HEK293 (cell line): ENCODE results near the gene MANF.
A peak's percentile ranks its signal among the peaks of the same experiment; 100 is the strongest.

Experiments used
- CTCF ChIA-PET: fragments of 350-600 bp; formaldehyde crosslinking; extraction: SDS; loops from one replicate; lab custom pipeline; 2021; ENCODE audit warnings: antibody characterized with exemption; lab: Yijun Ruan, JAX
- POLR2A ChIA-PET: fragments of 300-600 bp; formaldehyde crosslinking; extraction: SDS; loops from one replicate; lab custom pipeline; 2020; ENCODE audit warnings: antibody characterized with exemption, inconsistent platforms; lab: Yijun Ruan, JAX
- H3K27ac ChIP-seq: fragments of 200-500 bp; sonication (Bioruptor generic); 2 replicates; pipeline ENCODE4 v1.5.1; 2014; ENCODE audit warnings: low read depth, low read length, control low read depth, inconsistent platforms; ENCODE audit errors: extremely low read depth
- H3K36me3 ChIP-seq, 2 experiments: fragments of 200-500 bp in 1 of 2; sonication (Bioruptor generic) in 1 of 2; 1 replicate in 1 of 2; 2 replicates in 1 of 2; pipeline ENCODE4 v1.5.1; 2014 to 2017; ENCODE audit warnings: inconsistent platforms in 2 of 2, low read length in 2 of 2; ENCODE audit not compliant: control insufficient read depth in 2 of 2, insufficient read depth in 1 of 2
- H3K4me1 ChIP-seq: fragments of 200-500 bp; sonication (Bioruptor generic); 2 replicates; pipeline ENCODE4 v1.5.1; 2014; ENCODE audit warnings: mild to moderate bottlenecking, low read length, inconsistent platforms; ENCODE audit not compliant: control insufficient read depth, insufficient read depth
- H3K4me3 ChIP-seq: 2 replicates; pipeline ENCODE4 v1.5.1; 2011; ENCODE audit warnings: low read depth, mild to moderate bottlenecking, control low read depth, low read length, moderate library complexity
- H3K9me3 ChIP-seq: fragments of 200-500 bp; sonication (Bioruptor generic); 2 replicates; pipeline ENCODE4 v1.5.1; 2014; ENCODE audit warnings: low read depth, low read length, inconsistent platforms; ENCODE audit not compliant: control insufficient read depth, insufficient read depth
- BCL11B ChIP-seq: fragments of 450-650 bp; formaldehyde crosslinking; IDR thresholded peaks from 2 replicates; pipeline ENCODE4 v1.5.1; 2016; ENCODE audit warnings: low read depth, missing biosample characterization, missing genetic modification characterization
- HOXD13 ChIP-seq: sonication (generic); formaldehyde crosslinking; IDR thresholded peaks from 2 replicates; pipeline ENCODE4 v1.8.0; 2022; ENCODE audit warnings: missing genetic modification reagents, borderline replicate concordance
- MYNN ChIP-seq: fragments of 450-650 bp; formaldehyde crosslinking; IDR thresholded peaks from 2 replicates; pipeline ENCODE4 v1.5.1; 2016; ENCODE audit warnings: missing biosample characterization, missing genetic modification characterization, borderline replicate concordance
- MZF1 ChIP-seq: fragments of 450-650 bp; formaldehyde crosslinking; IDR thresholded peaks from 2 replicates; pipeline ENCODE4 v1.5.1; 2017; ENCODE audit warnings: missing biosample characterization, missing genetic modification characterization, borderline replicate concordance
- SCRT1 ChIP-seq: fragments of 450-650 bp; formaldehyde crosslinking; IDR thresholded peaks from 2 replicates; pipeline ENCODE4 v1.5.1; 2016; ENCODE audit warnings: missing biosample characterization, missing genetic modification characterization, borderline replicate concordance
- SCRT2 ChIP-seq: fragments of 450-650 bp; formaldehyde crosslinking; IDR thresholded peaks from 2 replicates; pipeline ENCODE4 v1.5.1; 2016; ENCODE audit warnings: missing biosample characterization, missing genetic modification characterization
- SP2 ChIP-seq: fragments of 450-650 bp; formaldehyde crosslinking; IDR thresholded peaks from 2 replicates; pipeline ENCODE4 v1.5.1; 2016; ENCODE audit warnings: missing biosample characterization, missing genetic modification characterization
- SP3 ChIP-seq: fragments of 450-650 bp; formaldehyde crosslinking; IDR thresholded peaks from 2 replicates; pipeline ENCODE4 v1.5.1; 2016; ENCODE audit warnings: missing biosample characterization, missing genetic modification characterization
- ZBTB20 ChIP-seq: fragments of 450-650 bp; formaldehyde crosslinking; IDR thresholded peaks from 2 replicates; pipeline ENCODE4 v1.5.1; 2016; ENCODE audit warnings: missing biosample characterization, missing genetic modification characterization
- ZNF114 ChIP-seq: fragments of 450-650 bp; formaldehyde crosslinking; IDR thresholded peaks from 2 replicates; pipeline ENCODE4 v1.5.0; 2017; ENCODE audit warnings: missing biosample characterization, missing genetic modification characterization
- ZNF132 ChIP-seq: fragments of 450-650 bp; formaldehyde crosslinking; IDR thresholded peaks from 2 replicates; pipeline ENCODE4 v1.5.1; 2017; ENCODE audit warnings: missing biosample characterization, missing genetic modification characterization, borderline replicate concordance
- ZNF138 ChIP-seq: fragments of 450-650 bp; formaldehyde crosslinking; IDR thresholded peaks from 2 replicates; pipeline ENCODE4 v1.5.1; 2016; ENCODE audit warnings: missing biosample characterization, missing genetic modification characterization, borderline replicate concordance
- ZNF391 ChIP-seq: fragments of 450-650 bp; formaldehyde crosslinking; IDR thresholded peaks from 2 replicates; pipeline ENCODE4 v1.5.1; 2016; ENCODE audit warnings: low read depth, missing biosample characterization, missing genetic modification characterization, borderline replicate concordance
- ZNF561 ChIP-seq: fragments of 450-650 bp; IDR thresholded peaks from 2 replicates; pipeline ENCODE4 v1.5.1; 2018; ENCODE audit warnings: missing biosample characterization, missing genetic modification characterization, borderline replicate concordance
- ZNF600 ChIP-seq: fragments of 450-650 bp; formaldehyde crosslinking; IDR thresholded peaks from 2 replicates; pipeline ENCODE4 v1.5.1; 2016; ENCODE audit warnings: missing biosample characterization, missing genetic modification characterization
- ZNF610 ChIP-seq: fragments of 450-650 bp; formaldehyde crosslinking; IDR thresholded peaks from 2 replicates; pipeline ENCODE4 v1.5.1; 2016; ENCODE audit warnings: missing biosample characterization, missing genetic modification characterization, borderline replicate concordance
- ZNF677 ChIP-seq: fragments of 450-650 bp; IDR thresholded peaks from 2 replicates; pipeline ENCODE4 v1.5.0; 2018; ENCODE audit warnings: missing biosample characterization, mild to moderate bottlenecking, missing genetic modification characterization, moderate library complexity
- ZNF785 ChIP-seq: fragments of 450-650 bp; formaldehyde crosslinking; IDR thresholded peaks from 2 replicates; pipeline ENCODE4 v1.5.1; 2016; ENCODE audit warnings: missing biosample characterization, missing genetic modification characterization
- ZNF791 ChIP-seq: fragments of 450-650 bp; formaldehyde crosslinking; IDR thresholded peaks from 2 replicates; pipeline ENCODE4 v1.5.1; 2016; ENCODE audit warnings: missing biosample characterization, missing genetic modification characterization
- TF ChIP-seq, protein P1 (sequence below): fragments of 450-650 bp; formaldehyde crosslinking; conservative IDR thresholded peaks from 2 replicates; pipeline ENCODE4 v1.5.1; 2016; ENCODE audit warnings: low read depth, missing biosample characterization, missing genetic modification characterization
- TF ChIP-seq, protein P2 (sequence below): fragments of 450-650 bp; formaldehyde crosslinking; IDR thresholded peaks from 2 replicates; pipeline ENCODE4 v1.5.1; 2017; ENCODE audit warnings: missing biosample characterization, missing genetic modification characterization
- TF ChIP-seq, protein P3 (sequence below): fragments of 450-650 bp; formaldehyde crosslinking; optimal IDR thresholded peaks from 2 replicates; pipeline ENCODE3; 2016; ENCODE audit warnings: missing biosample characterization, mild to moderate bottlenecking, missing genetic modification characterization
- TF ChIP-seq, protein P4 (sequence below): fragments of 450-650 bp; formaldehyde crosslinking; IDR thresholded peaks from 2 replicates; pipeline ENCODE4 v1.5.1; 2016; ENCODE audit warnings: missing biosample characterization, missing genetic modification characterization

MANF gene

DNA sequence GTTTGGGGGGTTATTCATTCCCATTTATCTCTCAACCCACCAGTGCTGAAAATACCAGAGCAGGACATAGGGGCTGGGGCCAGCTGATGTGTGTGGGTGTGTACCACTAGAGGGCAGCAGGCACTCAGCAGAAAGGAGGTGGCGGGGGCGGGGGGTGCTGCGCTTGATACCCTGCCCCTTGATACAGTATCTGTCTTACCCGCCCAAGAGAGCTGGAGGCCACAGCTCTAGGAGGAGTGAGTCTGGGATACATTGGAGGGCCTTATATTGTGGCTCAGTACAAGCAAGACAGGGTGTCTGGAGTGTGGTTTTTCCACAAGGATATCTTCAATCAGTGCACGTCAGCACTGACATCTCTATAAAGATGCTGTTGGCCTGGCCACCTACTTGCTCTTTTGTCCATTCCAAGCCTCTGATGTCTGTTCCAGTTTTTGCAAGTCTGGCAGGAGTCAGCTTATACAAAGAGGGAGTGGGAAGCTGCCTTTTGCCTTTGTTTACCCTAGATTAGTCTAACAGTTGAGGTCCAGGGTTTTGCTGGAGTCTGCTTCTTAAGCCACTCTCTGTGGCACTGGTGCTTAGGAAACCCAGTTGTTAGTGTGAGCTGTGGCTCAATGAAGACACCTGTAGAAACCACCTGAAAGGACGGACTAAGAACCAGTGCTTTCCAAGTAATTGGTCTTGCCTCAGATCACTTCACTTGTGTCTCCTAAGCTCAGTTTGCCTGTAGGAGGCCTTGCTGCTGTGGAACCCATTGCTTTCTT, 4.5 kb downstream of the MANF start (continued):
- TF ChIP-seq, protein P1, sequence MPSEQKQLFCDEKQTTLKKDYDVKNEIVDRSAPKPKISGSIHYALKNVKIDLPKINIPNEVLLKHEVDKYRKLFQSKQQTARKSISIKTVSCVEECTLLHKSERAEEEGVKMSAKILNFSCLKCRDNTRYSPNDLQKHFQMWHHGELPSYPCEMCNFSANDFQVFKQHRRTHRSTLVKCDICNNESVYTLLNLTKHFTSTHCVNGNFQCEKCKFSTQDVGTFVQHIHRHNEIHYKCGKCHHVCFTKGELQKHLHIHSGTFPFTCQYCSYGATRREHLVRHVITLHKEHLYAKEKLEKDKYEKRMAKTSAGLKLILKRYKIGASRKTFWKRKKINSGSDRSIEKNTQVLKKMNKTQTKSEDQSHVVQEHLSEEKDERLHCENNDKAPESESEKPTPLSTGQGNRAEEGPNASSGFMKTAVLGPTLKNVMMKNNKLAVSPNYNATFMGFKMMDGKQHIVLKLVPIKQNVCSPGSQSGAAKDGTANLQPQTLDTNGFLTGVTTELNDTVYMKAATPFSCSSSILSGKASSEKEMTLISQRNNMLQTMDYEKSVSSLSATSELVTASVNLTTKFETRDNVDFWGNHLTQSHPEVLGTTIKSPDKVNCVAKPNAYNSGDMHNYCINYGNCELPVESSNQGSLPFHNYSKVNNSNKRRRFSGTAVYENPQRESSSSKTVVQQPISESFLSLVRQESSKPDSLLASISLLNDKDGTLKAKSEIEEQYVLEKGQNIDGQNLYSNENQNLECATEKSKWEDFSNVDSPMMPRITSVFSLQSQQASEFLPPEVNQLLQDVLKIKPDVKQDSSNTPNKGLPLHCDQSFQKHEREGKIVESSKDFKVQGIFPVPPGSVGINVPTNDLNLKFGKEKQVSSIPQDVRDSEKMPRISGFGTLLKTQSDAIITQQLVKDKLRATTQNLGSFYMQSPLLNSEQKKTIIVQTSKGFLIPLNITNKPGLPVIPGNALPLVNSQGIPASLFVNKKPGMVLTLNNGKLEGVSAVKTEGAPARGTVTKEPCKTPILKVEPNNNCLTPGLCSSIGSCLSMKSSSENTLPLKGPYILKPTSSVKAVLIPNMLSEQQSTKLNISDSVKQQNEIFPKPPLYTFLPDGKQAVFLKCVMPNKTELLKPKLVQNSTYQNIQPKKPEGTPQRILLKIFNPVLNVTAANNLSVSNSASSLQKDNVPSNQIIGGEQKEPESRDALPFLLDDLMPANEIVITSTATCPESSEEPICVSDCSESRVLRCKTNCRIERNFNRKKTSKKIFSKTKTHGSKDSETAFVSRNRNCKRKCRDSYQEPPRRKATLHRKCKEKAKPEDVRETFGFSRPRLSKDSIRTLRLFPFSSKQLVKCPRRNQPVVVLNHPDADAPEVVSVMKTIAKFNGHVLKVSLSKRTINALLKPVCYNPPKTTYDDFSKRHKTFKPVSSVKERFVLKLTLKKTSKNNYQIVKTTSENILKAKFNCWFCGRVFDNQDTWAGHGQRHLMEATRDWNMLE (tag by site-specific recombination) = no peak
- no peak for TF ChIP-seq MYNN

DNA sequence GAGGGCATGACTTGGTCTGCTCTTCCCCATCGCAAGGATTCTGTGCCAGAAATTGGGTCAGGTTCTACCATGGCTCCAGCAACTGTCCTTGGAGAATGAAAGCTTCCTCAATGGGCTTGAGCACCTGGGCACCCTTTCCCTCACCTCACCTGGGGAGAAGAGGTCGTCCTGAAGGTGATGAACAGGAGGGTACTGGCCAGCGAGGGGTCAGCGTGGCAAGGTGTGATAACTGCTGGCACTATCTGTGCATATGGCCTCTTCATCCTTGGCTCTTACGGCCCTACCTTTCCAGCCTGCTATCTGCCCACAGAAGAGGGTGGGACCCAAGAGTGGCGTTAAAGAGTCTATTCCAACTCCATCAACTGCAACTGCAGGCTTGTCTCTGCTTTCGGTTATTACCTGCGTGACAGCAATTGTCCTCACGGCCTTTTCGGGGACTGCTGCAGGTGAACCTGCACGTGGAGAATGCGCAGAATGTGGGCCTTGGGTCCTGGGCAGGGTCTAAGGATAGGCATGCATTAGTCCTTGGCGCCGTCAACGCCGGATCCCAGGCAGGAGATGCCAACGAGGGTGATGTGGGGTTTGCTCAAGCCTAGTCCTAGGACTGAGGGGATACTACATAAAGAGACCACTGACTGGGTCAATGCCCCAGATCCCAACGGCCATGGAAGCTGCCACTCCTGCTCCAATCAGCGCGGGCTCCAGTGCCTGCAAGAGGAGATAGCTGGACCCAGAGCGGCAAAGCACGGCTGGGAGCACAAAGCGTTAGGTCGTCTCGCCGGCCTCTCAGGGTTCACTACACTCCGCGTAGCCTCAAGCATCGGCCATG, 5.4 kb downstream of the MANF start:
- H3K9me3 ChIP-seq = no peaks in the 10 kb centered on the region
- ChIA-PET POLR2A (interaction anchor here (1.9 kb wide), 1 partner anchor 109 kb away, joined by 8 read pairs; the partner anchor contains the start of gene DCAF1), CTCF (interaction anchor here (0.6 to 2.3 kb wide), 26 partner anchors 9 to 775 kb away, joined by 3 to 27 read pairs (median 4); partner anchors contain the start of genes DCAF1 and MAPKAPK3)
- H3K27ac ChIP-seq = no peak overlapping the region
- no peaks in the 10 kb centered on the region; the same call in 1 of the 2 replicates for H3K4me1 ChIP-seq
- H3K36me3 ChIP-seq = peaks cover 0 to 82% of the 10 kb centered on the region in 2 experiments; a peak in 2 of 3 replicates
- H3K4me3 ChIP-seq = peak overlapping the region; percentile 28
- peak; percentile 59; the same call in 1 of the 2 replicates for TF ChIP-seq ZNF600 (tag by site-specific recombination)
- no peak for TF ChIP-seq ZNF791
- TF ChIP-seq ZNF138 (tag by site-specific recombination) = no peak
- TF ChIP-seq ZNF114 = no peak
- no peak for TF ChIP-seq SP3 (tag by site-specific recombination)
- no peak for TF ChIP-seq ZNF561 (tag by site-specific recombination)
- no peak for TF ChIP-seq SCRT2 (tag by site-specific recombination)
- TF ChIP-seq SP2 = no peak
- TF ChIP-seq, protein P2, sequence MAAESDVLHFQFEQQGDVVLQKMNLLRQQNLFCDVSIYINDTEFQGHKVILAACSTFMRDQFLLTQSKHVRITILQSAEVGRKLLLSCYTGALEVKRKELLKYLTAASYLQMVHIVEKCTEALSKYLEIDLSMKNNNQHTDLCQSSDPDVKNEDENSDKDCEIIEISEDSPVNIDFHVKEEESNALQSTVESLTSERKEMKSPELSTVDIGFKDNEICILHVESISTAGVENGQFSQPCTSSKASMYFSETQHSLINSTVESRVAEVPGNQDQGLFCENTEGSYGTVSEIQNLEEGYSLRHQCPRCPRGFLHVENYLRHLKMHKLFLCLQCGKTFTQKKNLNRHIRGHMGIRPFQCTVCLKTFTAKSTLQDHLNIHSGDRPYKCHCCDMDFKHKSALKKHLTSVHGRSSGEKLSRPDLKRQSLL (tag by site-specific recombination) = 0 out of 2 replicates have a peak, but pooled peaks have one; percentile 35
- peak; percentile 22; the same call in 1 of the 2 replicates for TF ChIP-seq BCL11B (tag by site-specific recombination)
- TF ChIP-seq ZNF391 (tag by site-specific recombination) = no peak
- no peak for TF ChIP-seq ZNF677 (tag by site-specific recombination)
- TF ChIP-seq, protein P3, sequence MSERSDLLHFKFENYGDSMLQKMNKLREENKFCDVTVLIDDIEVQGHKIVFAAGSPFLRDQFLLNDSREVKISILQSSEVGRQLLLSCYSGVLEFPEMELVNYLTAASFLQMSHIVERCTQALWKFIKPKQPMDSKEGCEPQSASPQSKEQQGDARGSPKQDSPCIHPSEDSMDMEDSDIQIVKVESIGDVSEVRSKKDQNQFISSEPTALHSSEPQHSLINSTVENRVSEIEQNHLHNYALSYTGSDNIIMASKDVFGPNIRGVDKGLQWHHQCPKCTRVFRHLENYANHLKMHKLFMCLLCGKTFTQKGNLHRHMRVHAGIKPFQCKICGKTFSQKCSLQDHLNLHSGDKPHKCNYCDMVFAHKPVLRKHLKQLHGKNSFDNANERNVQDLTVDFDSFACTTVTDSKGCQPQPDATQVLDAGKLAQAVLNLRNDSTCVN (tag by site-specific recombination) = no peak
- TF ChIP-seq ZNF610 (tag by site-specific recombination) = peak; percentile 43; the same call in 1 of the 2 replicates
- TF ChIP-seq MZF1 (tag by site-specific recombination) = no peak
- TF ChIP-seq ZNF132 (tag by site-specific recombination) = no peak
- TF ChIP-seq, protein P4, sequence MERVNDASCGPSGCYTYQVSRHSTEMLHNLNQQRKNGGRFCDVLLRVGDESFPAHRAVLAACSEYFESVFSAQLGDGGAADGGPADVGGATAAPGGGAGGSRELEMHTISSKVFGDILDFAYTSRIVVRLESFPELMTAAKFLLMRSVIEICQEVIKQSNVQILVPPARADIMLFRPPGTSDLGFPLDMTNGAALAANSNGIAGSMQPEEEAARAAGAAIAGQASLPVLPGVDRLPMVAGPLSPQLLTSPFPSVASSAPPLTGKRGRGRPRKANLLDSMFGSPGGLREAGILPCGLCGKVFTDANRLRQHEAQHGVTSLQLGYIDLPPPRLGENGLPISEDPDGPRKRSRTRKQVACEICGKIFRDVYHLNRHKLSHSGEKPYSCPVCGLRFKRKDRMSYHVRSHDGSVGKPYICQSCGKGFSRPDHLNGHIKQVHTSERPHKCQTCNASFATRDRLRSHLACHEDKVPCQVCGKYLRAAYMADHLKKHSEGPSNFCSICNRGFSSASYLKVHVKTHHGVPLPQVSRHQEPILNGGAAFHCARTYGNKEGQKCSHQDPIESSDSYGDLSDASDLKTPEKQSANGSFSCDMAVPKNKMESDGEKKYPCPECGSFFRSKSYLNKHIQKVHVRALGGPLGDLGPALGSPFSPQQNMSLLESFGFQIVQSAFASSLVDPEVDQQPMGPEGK (tag by site-specific recombination) = no peak
- TF ChIP-seq SCRT1 (tag by site-specific recombination) = no peak
- TF ChIP-seq ZNF785 (tag by site-specific recombination) = 0 out of 2 replicates have a peak, but pooled peaks have one; percentile 54
- TF ChIP-seq HOXD13 = no peak
- 0 out of 2 replicates have a peak, but pooled peaks have one; percentile 30 for TF ChIP-seq ZBTB20
